K562 (cell line): ENCODE measurements around the gene TMSB4X. TPM values are rescaled to one million over a fixed set of nuclear protein-coding genes. Genes with fewer than 3 reads are reported as not detected.

Experiments used
- ATF2 ChIP-seq: sonication (generic); formaldehyde crosslinking; IDR thresholded peaks from 2 replicates; pipeline ENCODE4 v1.8.1; 2022; ENCODE audit warnings: missing genetic modification reagents
- BRD9 ChIP-seq: fragments of 450-650 bp; IDR thresholded peaks from 2 replicates; pipeline ENCODE4 v1.6.1; 2018; ENCODE audit warnings: low read depth; ENCODE audit not compliant: partially characterized antibody
- CAMTA2 ChIP-seq: fragments of 250-450 bp; sonication (Bioruptor Pico); conservative IDR thresholded peaks from 2 replicates; pipeline ENCODE4 v1.5.1; 2022
- CREB1 ChIP-seq, 2 experiments: sonication (generic) in 1 of 2; formaldehyde crosslinking in 1 of 2; IDR thresholded peaks; 2 replicates each; pipeline versions ENCODE4 v1.6.1 to v1.8.0; 2012 to 2022; ENCODE audit warnings: inconsistent platforms in 1 of 2, mild to moderate bottlenecking in 1 of 2, missing genetic modification reagents in 1 of 2, moderate library complexity in 1 of 2
- ELK3 ChIP-seq: fragments of 450-650 bp; formaldehyde crosslinking; IDR thresholded peaks from 2 replicates; pipeline ENCODE4 v1.4.0; 2020; ENCODE audit warnings: mild to moderate bottlenecking
- GTF3C2 ChIP-seq: IDR thresholded peaks from 3 replicates; pipeline ENCODE4 v1.6.1; 2011; ENCODE audit warnings: borderline replicate concordance, mild to moderate bottlenecking, moderate library complexity; ENCODE audit not compliant: insufficient read length; ENCODE audit errors: extremely low read depth
- NBN ChIP-seq: fragments of 450-650 bp; IDR thresholded peaks from 2 replicates; pipeline ENCODE4 v1.6.1; 2016; ENCODE audit warnings: low read depth, mild to moderate bottlenecking
- PKNOX1 ChIP-seq: fragments of 450-650 bp; IDR thresholded peaks from 2 replicates; pipeline ENCODE4 v1.6.1; 2016
- RAD21 ChIP-seq, 2 experiments: fragments of 250-450 bp in 1 of 2; fragments of 450-650 bp in 1 of 2; sonication (Bioruptor Pico) in 1 of 2; formaldehyde crosslinking in 1 of 2; IDR thresholded peaks in 1 of 2; conservative IDR thresholded peaks in 1 of 2; 2 replicates each; pipeline versions ENCODE4 v1.4.0 to v1.8.0; 2020 to 2022; ENCODE audit warnings: mild to moderate bottlenecking in 2 of 2, moderate library complexity in 1 of 2
- RBBP5 ChIP-seq: fragments of 200-600 bp; sonication (generic); IDR thresholded peaks from 2 replicates; pipeline ENCODE4 v1.6.1; 2012; ENCODE audit warnings: borderline replicate concordance, mild to moderate bottlenecking, low read length, control low read depth, inconsistent platforms; ENCODE audit not compliant: insufficient read depth, poor library complexity, severe bottlenecking
- SETDB1 ChIP-seq: IDR thresholded peaks from one replicate; pipeline ENCODE4 v1.6.1; 2012; ENCODE audit warnings: low read length, control low read depth, inconsistent platforms
- TBL1XR1 ChIP-seq, 2 experiments: IDR thresholded peaks; 2 replicates each; pipeline ENCODE4 v1.6.1; 2012; ENCODE audit warnings: improper control_type of control experiment in 2 of 2, low read length in 2 of 2, mild to moderate bottlenecking in 1 of 2
- TCFL5 ChIP-seq: fragments of 250-450 bp; sonication (Bioruptor Pico); conservative IDR thresholded peaks from 2 replicates; pipeline ENCODE4 v1.6.1; 2021; ENCODE audit warnings: mild to moderate bottlenecking, moderate library complexity, matching md5 sums
- TEAD4 ChIP-seq, 2 experiments: sonication (generic) in 1 of 2; formaldehyde crosslinking in 1 of 2; IDR thresholded peaks; 2 replicates each; pipeline versions ENCODE4 v1.6.1 to v1.8.0; 2012 to 2022; ENCODE audit warnings: borderline replicate concordance in 1 of 2, inconsistent platforms in 1 of 2, low read length in 1 of 2, mild to moderate bottlenecking in 1 of 2, missing genetic modification reagents in 1 of 2
- ZHX1 ChIP-seq: fragments of 150-350 bp; conservative IDR thresholded peaks from 2 replicates; pipeline ENCODE4 v1.6.1; 2014; ENCODE audit warnings: low read length
- ZNF778 ChIP-seq: fragments of 450-650 bp; formaldehyde crosslinking; IDR thresholded peaks from 2 replicates; pipeline ENCODE4 v1.4.0; 2020; ENCODE audit warnings: mild to moderate bottlenecking, moderate library complexity
- polyA plus RNA-seq, 8 experiments: library from polyadenylated mRNA; depleted of rRNA in 4 of 8; stranded (reverse) in 5 of 8; unstranded in 3 of 8; fragments of >200 nt; fragmentation: Nextera tagmentation in 2 of 8; fragmentation: Illumina TruSeq in 1 of 8; extraction: Ambion mirVana in 2 of 8; extraction: Trizol in 1 of 8; gene quantifications; 2 replicates each; pipeline versions ENCODE4 v1.2.1 to v1.2.3, GENCODE V29; 2011 to 2014; ENCODE audit warnings: inconsistent platforms in 1 of 8, missing spikeins in 1 of 8
- total RNA-seq, 7 experiments: library from RNA; depleted of rRNA in 6 of 7; stranded (reverse); fragments of >200 nt in 6 of 7; fragmentation: Illumina TruSeq in 2 of 7; extraction: Trizol in 2 of 7; gene quantifications; 2 replicates each; pipeline versions ENCODE4 v1.2.1 to v1.2.3, GENCODE V29; 2011 to 2021; ENCODE audit warnings: low replicate concordance in 1 of 7

The TMSB4X gene
- total and polyA plus RNA-seq, 9 of the 15 experiments (the other 6 are each of a cell fraction or from before 2014, with no cell fraction given), result 1,035 to 2,035 (median 1,529) TPM

- no peak for TF ChIP-seq ATF2 (CRISPR knock-in tag)
- TF ChIP-seq ELK3 (CRISPR knock-in tag), result no peak
- 0 out of 4 replicates have a peak, but pooled peaks of 1 of the 2 experiments have one; percentile 40 for TF ChIP-seq TBL1XR1 (IDR thresholded peaks at IDR 0.05; ENCODE audit: low read length in 2 of 2)
- no peak for TF ChIP-seq ZHX1
- no peak for TF ChIP-seq SETDB1
- peak; percentile 64 for TF ChIP-seq BRD9
- TF ChIP-seq PKNOX1, result peak; percentile 74
- peak; percentile 76 for TF ChIP-seq TEAD4 (IDR thresholded peaks at IDR 0.05; ENCODE audit: low read length)
- no peak for TF ChIP-seq TEAD4 (CRISPR knock-in tag; IDR thresholded peaks at IDR 0.05; ENCODE audit: borderline replicate concordance)
- TF ChIP-seq TCFL5, result no peak
- TF ChIP-seq NBN, result peak; percentile 47; the same call in 1 of the 2 replicates
- no peak for TF ChIP-seq CAMTA2 (CRISPR knock-in tag)
- TF ChIP-seq ZNF778 (CRISPR knock-in tag), result no peak
- peak; percentile 76 to 88 for TF ChIP-seq RAD21 (CRISPR knock-in tag; conservative IDR thresholded peaks at IDR 0.05 in 1 of 2, IDR thresholded peaks at IDR 0.05 in 1 of 2)
- no peak for TF ChIP-seq GTF3C2
- no peak for TF ChIP-seq RBBP5
- TF ChIP-seq CREB1 (IDR thresholded peaks at IDR 0.05), result 0 out of 2 replicates have a peak, but pooled peaks have one; percentile 9
- no peak for TF ChIP-seq CREB1 (CRISPR knock-in tag; IDR thresholded peaks at IDR 0.05)
Observed at GRCh38 chrX:12946838-12947544, 27.9 kb upstream of the TMSB4X start (continued).
